GM12878 (cell line): Measurements from ENCODE around the gene PRICKLE4. TPM values are rescaled to one million over a fixed set of nuclear protein-coding genes. Genes with fewer than 3 reads are reported as not detected.

ENCODE experiments used
- ATAC-seq: fragments of 200-7000 bp; cut with Tn5 transposase; 3 replicates; pipeline ENCODE4 v1.9.1; 2020; ENCODE audit warnings: mild to moderate bottlenecking, moderate library complexity
- BruUV-seq: library from RNA; stranded (reverse); fragments of 400-500 nt; replicated peaks from 2 replicates; lab custom pipeline; 2021; lab: Mats Ljungman, UMichigan
- CTCF ChIA-PET: fragments of 300-600 bp; sonication (Branson Sonifier 250); formaldehyde crosslinking; extraction: SDS; loops from one replicate; lab custom pipeline; 2021; ENCODE audit warnings: inconsistent platforms; lab: Yijun Ruan, JAX
- POLR2A ChIA-PET: fragments of 350-600 bp; formaldehyde crosslinking; extraction: SDS; loops from one replicate; lab custom pipeline; 2021; ENCODE audit warnings: inconsistent platforms; lab: Charles Lee
- RAD21 ChIA-PET: fragments of 300-600 bp; sonication (Branson Sonifier 250); formaldehyde crosslinking; loops from one replicate; lab custom pipeline; 2023; ENCODE audit warnings: antibody characterized with exemption; ENCODE audit not compliant: unreplicated experiment; lab: Charles Lee
- SMC1A ChIA-PET: fragments of 300-600 bp; sonication (Branson Sonifier 250); formaldehyde crosslinking; loops from one replicate; lab custom pipeline; 2023; ENCODE audit not compliant: unreplicated experiment, uncharacterized antibody; lab: Charles Lee
- DNase-seq: peaks from one replicate; pipeline ENCODE4 v3.0.0-alpha.2; 2011; ENCODE audit warnings: low read depth, low spot score
- FAIRE-seq: peaks from 3 replicates; lab custom pipeline; 2011; peaks lifted over from hg19 to GRCh38; lab: Jason Lieb, UNC
- H2AFZ ChIP-seq: 2 replicates; pipeline ENCODE4 v1.6.0; 2011; ENCODE audit warnings: low read depth, low read length, control low read depth; ENCODE audit not compliant: control insufficient read depth
- H3K27ac ChIP-seq: 2 replicates; pipeline ENCODE4 v1.5.1; 2011; ENCODE audit warnings: control low read depth; ENCODE audit not compliant: control insufficient read depth, insufficient read depth
- H3K27me3 ChIP-seq, 2 experiments: replicated peaks in 1 of 2; 2 replicates each; pipeline versions ENCODE4 v1.6.0 to v1.6.1; 2011; ENCODE audit warnings: low read length in 1 of 2; ENCODE audit not compliant: control insufficient read depth in 2 of 2, insufficient read depth in 2 of 2
- H3K36me3 ChIP-seq, 2 experiments: 2 replicates each; pipeline ENCODE4 v1.5.1; 2011; ENCODE audit warnings: low read length in 1 of 2; ENCODE audit not compliant: control insufficient read depth in 2 of 2, insufficient read depth in 2 of 2
- H3K4me1 ChIP-seq: 2 replicates; pipeline ENCODE4 v1.6.1; 2011; ENCODE audit warnings: mild to moderate bottlenecking, low read length, moderate library complexity, mixed read lengths; ENCODE audit not compliant: control insufficient read depth, insufficient read depth
- H3K4me2 ChIP-seq: 2 replicates; pipeline ENCODE4 v1.6.0; 2011; ENCODE audit warnings: control low read depth; ENCODE audit not compliant: control insufficient read depth, insufficient read depth
- H3K4me3 ChIP-seq: fragments of 200-600 bp; sonication (generic); 2 replicates; pipeline ENCODE4 v1.5.1; 2016
- H3K79me2 ChIP-seq: 2 replicates; pipeline ENCODE4 v1.6.0; 2011; ENCODE audit warnings: low read length; ENCODE audit not compliant: control insufficient read depth, insufficient read depth
- H3K9ac ChIP-seq: 2 replicates; pipeline ENCODE4 v1.8.0; 2011; ENCODE audit warnings: low read length, control low read depth, mixed read lengths; ENCODE audit not compliant: control insufficient read depth, insufficient read depth
- H3K9me3 ChIP-seq: replicated peaks from 3 replicates; pipeline ENCODE4 v1.5.1; 2011; ENCODE audit warnings: mild to moderate bottlenecking, low read length; ENCODE audit not compliant: control insufficient read depth, insufficient read depth
- H4K20me1 ChIP-seq: 2 replicates; pipeline ENCODE4 v1.6.0; 2011; ENCODE audit not compliant: control insufficient read depth, insufficient read depth
- CBFB ChIP-seq: IDR thresholded peaks from 2 replicates; pipeline ENCODE4 v1.6.1; 2016; ENCODE audit warnings: antibody characterized with exemption, low read depth
- FOXK2 ChIP-seq: fragments of 450-650 bp; IDR thresholded peaks from 2 replicates; pipeline ENCODE4 v1.6.1; 2017; ENCODE audit warnings: mild to moderate bottlenecking, moderate library complexity
- GABPA ChIP-seq: IDR thresholded peaks from 2 replicates; pipeline ENCODE4 v1.6.1; 2014; ENCODE audit warnings: antibody characterized with exemption, low read depth, mild to moderate bottlenecking, inconsistent platforms
- IRF3 ChIP-seq: fragments of 450-650 bp; IDR thresholded peaks from 2 replicates; pipeline ENCODE4 v1.6.1; 2014; ENCODE audit warnings: mild to moderate bottlenecking
- KLF5 ChIP-seq: fragments of 450-650 bp; IDR thresholded peaks from 2 replicates; pipeline ENCODE4 v1.6.1; 2014; ENCODE audit warnings: mild to moderate bottlenecking; ENCODE audit not compliant: partially characterized antibody
- NFYA ChIP-seq: IDR thresholded peaks from 2 replicates; pipeline ENCODE4 v1.6.1; 2011; ENCODE audit warnings: low read depth, mild to moderate bottlenecking, low read length, improper control_type of control experiment, borderline replicate concordance
- RB1 ChIP-seq: fragments of 450-650 bp; formaldehyde crosslinking; IDR thresholded peaks from 2 replicates; pipeline ENCODE4 v1.6.1; 2017; ENCODE audit warnings: mild to moderate bottlenecking, borderline replicate concordance
- SIX5 ChIP-seq: IDR thresholded peaks from 2 replicates; pipeline ENCODE4 v1.6.1; 2011; ENCODE audit warnings: mild to moderate bottlenecking, low read depth, low read length, moderate library complexity; ENCODE audit not compliant: severe bottlenecking
- SMAD1 ChIP-seq: fragments of 450-650 bp; IDR thresholded peaks from 2 replicates; pipeline ENCODE4 v1.6.1; 2018; ENCODE audit warnings: mild to moderate bottlenecking, low read depth; ENCODE audit not compliant: partially characterized antibody
- SMAD5 ChIP-seq: IDR thresholded peaks from 2 replicates; pipeline ENCODE4 v1.6.1; 2016; ENCODE audit warnings: antibody characterized with exemption, low read depth
- SUZ12 ChIP-seq: fragments of 200-600 bp; sonication (generic); IDR thresholded peaks from one replicate; pipeline ENCODE4 v1.6.1; 2018; ENCODE audit warnings: antibody characterized with exemption, mild to moderate bottlenecking; ENCODE audit not compliant: unreplicated experiment
- ZNF592 ChIP-seq: fragments of 450-650 bp; IDR thresholded peaks from 2 replicates; pipeline ENCODE4 v1.6.1; 2017; ENCODE audit warnings: mild to moderate bottlenecking, moderate library complexity
- ZNF687 ChIP-seq: fragments of 450-650 bp; IDR thresholded peaks from 2 replicates; pipeline ENCODE4 v1.6.1; 2017; ENCODE audit warnings: mild to moderate bottlenecking, moderate library complexity
- WGBS: methylation state at CpG from one replicate; pipeline ENCODE4 v1.1.6; 2016; ENCODE audit warnings: low lambda C conversion rate; ENCODE audit not compliant: insufficient replicate concordance, insufficient coverage; ENCODE audit errors: missing lambda C conversion rate; 5-methylcytosine and 5-hydroxymethylcytosine counted together
- in situ Hi-C: fragments of 300-500 bp; cut with MboI; formaldehyde crosslinking; loops from 9 replicates; pipeline ENCODE4 v1.14.3; 2018; ENCODE audit warnings: mixed read lengths
- intact Hi-C: fragments of 100-400 bp; cut with micrococcal nuclease; formaldehyde crosslinking; loops from one replicate; pipeline ENCODE4 v1.14.2; 2022; ENCODE audit not compliant: unreplicated experiment
- polyA plus RNA-seq, 11 experiments: library from polyadenylated mRNA; depleted of rRNA in 4 of 11; unstranded in 6 of 11; stranded (reverse) in 5 of 11; fragments of >200 nt; fragmentation: Nextera tagmentation in 4 of 11; fragmentation: Illumina TruSeq in 1 of 11; extraction: Ambion mirVana in 4 of 11; extraction: Trizol in 1 of 11; gene quantifications; 1 replicate in 1 of 11; 2 replicates in 10 of 11; pipeline versions ENCODE4 v1.2.1 to v1.2.3, GENCODE V29; 2011 to 2016; ENCODE audit warnings: inconsistent platforms in 2 of 11, missing spikeins in 2 of 11, low read depth in 1 of 11
- total RNA-seq, 4 experiments: library from RNA; depleted of rRNA in 3 of 4; stranded (reverse); fragments of >200 nt in 3 of 4; fragmentation: Illumina TruSeq in 1 of 4; extraction: Trizol in 1 of 4; gene quantifications; 2 replicates each; pipeline versions ENCODE4 v1.2.1 to v1.2.3, GENCODE V29; 2013 to 2021

The PRICKLE4 gene
- total and polyA plus RNA-seq, 10 of the 15 experiments (the other 5 are each of a cell fraction or from before 2014, with no cell fraction given), result 0.33 to 0.85 (median 0.35) TPM; not detected in 7

GRCh38 chr6:41732591-41733359 is 47.8 kb upstream of the PRICKLE4 start:
- H3K4me3 ChIP-seq, result peak overlapping the region; percentile 92
- ChIA-PET POLR2A (interaction anchor here (0.7 to 9.6 kb wide), 7 partner anchors 14 to 399 kb away, joined by 3 to 293 read pairs (median 6); no protein-coding TSS in a partner anchor), CTCF (interaction anchor here (0.8 to 6.2 kb wide), 11 partner anchors 11 to 400 kb away, joined by 3 to 87 read pairs (median 9); partner anchors contain the start of genes BYSL, MED20 and TOMM6), SMC1A (interaction anchor here (1.2 to 8.5 kb wide), 8 partner anchors 8 to 445 kb away, joined by 3 to 168 read pairs (median 14); no protein-coding TSS in a partner anchor), RAD21 (interaction anchor here (0.6 to 8.5 kb wide), 10 partner anchors 15 to 1039 kb away, joined by 3 to 300 read pairs (median 4); partner anchors contain the start of gene NCR2)
- DNase-seq (peak; percentile 62), ATAC-seq (peak; percentile 53), FAIRE-seq (peak; percentile 80)
- H3K9ac ChIP-seq, result peak overlapping the region; percentile 93
- peak overlapping the region; percentile 98 for H3K27ac ChIP-seq
- intact Hi-C loops (loop anchor here (1.0 to 10.0 kb wide), 4 partner anchors 9 to 658 kb away; partner anchors contain the start of genes FOXP4, NFYA and OARD1), in situ Hi-C loops (no loop called here)
- BruUV-seq, result no TSS peak
- peak overlapping the region; percentile 99 for H3K4me2 ChIP-seq
- peaks cover 25% of the 10 kb centered on the region for H3K4me1 ChIP-seq
- peaks cover 69% of the 10 kb centered on the region for H3K79me2 ChIP-seq
- H4K20me1 ChIP-seq, result no peaks in the 10 kb centered on the region
- H2AFZ ChIP-seq, result no peak overlapping the region
- H3K27me3 ChIP-seq, result no peaks in the 10 kb centered on the region; a peak in 1 of 4 replicates
- no peaks in the 10 kb centered on the region for H3K9me3 ChIP-seq
- peaks cover 2 to 5% of the 10 kb centered on the region in 2 experiments; a peak in 1 of 4 replicates for H3K36me3 ChIP-seq
- 3% methylated on average over 8 of the region's 8 CpGs for WGBS
- TF ChIP-seq CBFB (peak; percentile 95), RB1 (no peak; the same call in 1 of the 2 replicates), SIX5 (no peak), IRF3 (no peak), GABPA (no peak), SMAD5 (no peak), ZNF687 (peak; percentile 87), NFYA (no peak), FOXK2 (peak; percentile 49), ZNF592 (no peak), KLF5 (peak; percentile 22), SMAD1 (peak; percentile 57), SUZ12 (no peak)
